ENCODE results near the gene ELOVL1.
A peak's percentile ranks its signal among the peaks of the same experiment; 100 is the strongest.

The ELOVL1 gene

DNA sequence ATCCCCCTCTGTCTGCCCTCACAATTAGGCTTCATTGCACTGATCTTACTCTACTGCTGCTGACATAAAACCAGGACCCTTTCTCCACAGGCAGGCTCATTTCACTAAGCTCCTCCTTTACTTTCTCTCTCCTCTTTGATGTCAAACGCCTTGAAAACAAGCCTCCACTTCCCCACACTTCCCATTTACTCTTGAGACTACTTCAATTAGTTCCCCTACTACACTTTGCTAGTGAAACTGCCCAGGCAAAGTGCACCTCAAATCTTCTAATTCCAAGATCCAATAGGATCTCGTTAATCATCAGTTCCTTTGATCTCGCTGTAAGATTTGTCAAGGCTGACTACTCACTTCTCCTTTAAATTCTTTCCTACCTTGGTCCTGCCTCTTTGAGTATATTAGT, 14.9 kb downstream of the ELOVL1 start:
- no peak for DNase-seq

GRCh38 chr1:43352351-43352705, 15.5 kb downstream of the ELOVL1 start:
- no peak for DNase-seq

DNA sequence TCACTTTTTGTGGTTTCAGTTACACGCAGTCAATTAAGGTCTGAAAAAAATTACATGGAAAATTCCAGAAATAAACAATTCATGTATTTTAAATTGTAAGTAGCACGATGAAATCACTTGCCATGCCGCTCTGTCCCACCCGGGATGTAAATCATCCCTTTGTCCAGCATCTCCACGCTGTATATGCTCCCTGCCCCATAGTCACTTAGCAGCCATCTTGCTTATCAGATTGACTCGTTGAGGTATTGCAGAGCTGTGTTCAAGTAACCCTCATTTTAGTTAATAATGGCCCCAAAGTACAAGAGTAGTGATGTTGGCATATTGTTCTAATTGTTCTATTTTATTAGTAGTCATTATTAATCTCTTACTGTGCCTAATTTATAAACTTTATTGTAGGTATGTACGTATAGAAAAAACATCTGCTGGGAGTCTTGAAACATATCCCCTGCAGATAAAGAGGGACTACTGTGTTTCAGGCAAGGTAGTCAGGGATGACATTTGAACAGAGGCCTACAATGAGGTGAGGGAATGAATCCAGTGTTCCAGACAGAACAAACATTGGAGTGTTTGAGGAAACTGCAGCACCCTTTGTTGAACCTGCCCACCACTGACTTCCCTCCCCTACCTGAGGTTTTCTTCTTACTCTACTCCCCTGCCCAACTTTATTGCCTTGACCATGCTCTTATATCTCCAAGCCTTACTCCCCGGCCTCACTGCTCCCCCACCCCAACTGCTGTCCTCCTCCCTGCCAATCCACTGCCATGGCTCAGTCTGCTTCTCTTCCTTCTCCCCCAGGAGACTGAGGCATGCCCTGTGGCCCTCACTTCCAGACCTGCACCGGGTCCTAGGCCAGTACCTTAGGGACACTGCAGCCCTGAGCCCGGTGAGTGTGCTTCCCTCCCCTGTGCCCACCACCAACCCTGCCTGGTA, 16.1 kb downstream of the ELOVL1 start:
- no peak for DNase-seq

GRCh38 chr1:43350976-43351375, 16.8 kb downstream of the ELOVL1 start:
- DNase-seq, result no peak

- no peak for DNase-seq
Measured at GRCh38 chr1:43349594-43350306, 18.1 kb downstream of the ELOVL1 start.

DNA sequence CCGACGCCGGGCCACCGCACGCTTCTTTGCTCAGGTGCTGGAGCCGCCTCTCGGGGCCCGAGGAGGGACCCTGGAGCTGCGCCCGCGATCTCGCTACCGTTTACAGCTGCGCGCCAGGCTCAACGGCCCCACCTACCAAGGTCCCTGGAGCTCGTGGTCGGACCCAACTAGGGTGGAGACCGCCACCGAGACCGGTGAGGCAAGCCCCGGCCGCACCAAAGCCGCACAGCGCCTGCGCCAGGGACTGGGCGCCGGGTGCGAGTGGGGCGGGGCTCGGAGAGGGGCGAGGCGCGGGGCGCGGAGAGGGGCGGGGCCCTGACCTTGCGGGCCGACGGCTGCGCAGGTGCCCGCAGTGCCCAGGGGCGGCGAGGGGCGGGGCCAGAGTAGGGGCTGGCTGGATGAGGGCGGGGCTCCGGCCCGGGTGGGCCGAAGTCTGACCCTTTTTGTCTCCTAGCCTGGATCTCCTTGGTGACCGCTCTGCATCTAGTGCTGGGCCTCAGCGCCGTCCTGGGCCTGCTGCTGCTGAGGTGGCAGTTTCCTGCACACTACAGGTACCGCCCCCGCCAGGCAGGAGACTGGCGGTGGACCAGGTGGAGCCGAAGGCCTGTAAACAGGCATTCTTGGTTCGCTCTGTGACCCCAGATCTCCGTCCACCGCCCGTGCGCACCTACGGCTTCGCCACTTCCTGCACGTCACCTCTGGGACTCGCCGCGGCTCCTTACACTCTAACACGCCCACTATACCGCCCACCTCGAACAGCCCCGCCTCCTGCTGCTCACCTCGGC, 18.8 kb downstream of the ELOVL1 start:
- DNase-seq, result no peak

GRCh38 chr1:43348343-43348808, 19.4 kb downstream of the ELOVL1 start:
- no peak for DNase-seq

DNA sequence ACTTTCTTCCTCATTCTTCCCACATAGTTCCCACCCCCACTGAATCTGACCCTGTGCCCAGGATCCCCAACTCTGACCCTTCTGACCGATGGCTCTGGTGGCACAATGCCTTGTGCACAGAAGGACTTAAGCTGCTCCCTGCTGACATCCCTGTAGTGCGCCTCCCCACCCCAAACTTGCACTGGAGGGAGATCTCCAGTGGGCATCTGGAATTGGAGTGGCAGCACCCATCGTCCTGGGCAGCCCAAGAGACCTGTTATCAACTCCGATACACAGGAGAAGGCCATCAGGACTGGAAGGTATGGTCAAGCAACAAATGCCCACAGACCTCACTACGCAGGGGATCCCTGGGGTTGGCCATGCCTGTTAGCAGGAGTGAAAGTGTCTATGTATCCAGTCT, 21.2 kb downstream of the ELOVL1 start:
- no peak for DNase-seq

DNA sequence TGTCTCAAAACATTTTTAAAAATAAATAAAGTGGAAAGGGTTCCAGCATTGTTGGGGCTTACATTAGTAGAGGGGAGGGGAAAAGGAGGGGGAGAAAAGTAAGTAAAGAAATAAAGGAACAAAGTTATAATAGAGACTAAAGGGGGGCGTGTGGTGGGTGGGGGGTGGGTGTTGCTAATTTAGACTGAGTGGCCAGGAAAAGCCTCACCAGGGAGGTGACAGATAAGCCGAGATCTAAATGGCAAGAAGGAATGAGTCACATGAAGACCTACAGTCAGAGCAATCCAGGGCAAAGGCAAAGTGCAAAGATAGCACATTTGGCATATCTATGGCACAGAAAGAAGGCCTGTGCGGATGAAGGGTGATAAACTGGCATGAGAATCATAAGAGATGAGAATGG, 22.7 kb downstream of the ELOVL1 start:
- no peak for DNase-seq

DNA sequence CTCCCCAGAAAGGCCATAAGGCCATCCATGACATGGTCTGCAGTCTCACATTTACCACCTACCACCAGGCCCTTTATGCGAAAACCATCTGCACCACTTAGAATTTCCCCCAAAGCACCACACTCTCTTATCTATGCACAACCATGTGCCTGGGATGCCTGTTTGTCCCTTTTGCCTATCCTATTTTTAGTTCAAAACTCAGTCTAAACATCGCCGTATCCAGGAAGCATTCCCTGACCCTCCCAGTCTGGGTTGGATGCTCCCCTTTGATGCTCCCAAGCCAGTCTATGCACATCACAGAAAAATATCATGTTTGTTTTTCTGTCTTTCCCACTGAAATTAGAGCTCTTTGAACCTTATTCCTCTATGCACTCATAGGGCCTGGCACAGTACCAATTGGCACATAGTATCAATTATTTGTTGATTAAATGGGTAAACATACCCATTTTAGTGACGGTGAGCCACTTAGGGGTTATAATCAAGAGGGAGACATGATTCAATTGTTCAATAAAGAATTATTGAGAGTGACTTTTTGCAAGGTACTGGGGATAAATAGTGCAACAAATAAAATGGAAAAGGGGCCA, 23.5 kb downstream of the ELOVL1 start:
- DNase-seq, result no peak

DNA sequence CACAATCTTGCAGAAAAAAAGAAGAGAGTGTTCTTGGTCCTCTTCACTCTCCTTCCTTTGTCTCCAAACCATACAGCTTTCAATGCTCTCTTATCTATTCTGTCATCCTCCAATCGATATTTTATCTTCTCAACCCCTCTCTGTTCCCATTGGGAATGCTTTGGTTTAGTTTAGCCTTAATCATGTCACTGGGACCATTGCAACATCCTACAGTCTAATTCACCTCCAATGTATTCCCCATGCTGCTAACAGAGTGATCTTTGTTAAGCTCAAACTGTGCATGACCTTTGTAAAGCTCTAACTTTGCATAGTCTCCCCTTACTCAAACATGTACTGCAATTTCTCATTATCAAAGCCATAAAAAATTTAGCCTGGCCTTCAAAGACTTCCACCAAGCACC, 27.3 kb downstream of the ELOVL1 start:
- DNase-seq, result no peak

GRCh38 chr1:43339584-43340232, 28.1 kb downstream of the ELOVL1 start:
- DNase-seq, result no peak

DNA sequence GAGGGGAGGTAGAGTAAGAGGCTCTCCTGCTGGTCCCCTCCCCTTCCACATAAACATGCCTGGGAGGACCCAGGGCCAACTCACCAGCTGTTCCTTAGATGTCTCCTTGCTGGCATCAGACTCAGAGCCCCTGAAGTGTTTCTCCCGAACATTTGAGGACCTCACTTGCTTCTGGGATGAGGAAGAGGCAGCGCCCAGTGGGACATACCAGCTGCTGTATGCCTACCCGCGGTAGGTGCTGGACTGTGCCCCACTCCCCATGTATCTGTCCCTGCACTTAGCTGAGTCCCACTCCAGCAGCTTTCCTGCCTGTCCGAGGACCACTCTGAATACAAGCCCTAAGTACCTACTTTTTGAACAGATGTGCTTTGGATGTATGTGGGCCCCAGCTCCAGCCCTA, 29.8 kb downstream of the ELOVL1 start:
- DNase-seq, result no peak

DNA sequence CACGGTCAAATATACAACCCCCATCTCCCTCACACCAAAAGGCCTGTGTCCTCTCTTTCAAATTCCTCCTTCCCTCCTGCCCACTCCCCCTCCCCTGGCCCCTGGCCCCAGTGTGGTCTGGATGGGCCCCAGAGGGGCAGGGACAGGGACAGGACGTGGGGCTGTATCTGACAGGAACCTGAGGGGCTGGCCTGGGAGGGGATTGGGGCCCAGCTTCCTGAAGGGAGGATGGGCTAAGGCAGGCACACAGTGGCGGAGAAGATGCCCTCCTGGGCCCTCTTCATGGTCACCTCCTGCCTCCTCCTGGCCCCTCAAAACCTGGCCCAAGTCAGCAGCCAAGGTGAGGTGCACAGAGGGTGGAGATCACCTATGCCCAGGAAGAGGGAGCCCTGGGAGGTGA, 30.2 kb downstream of the ELOVL1 start, which contains the start of gene MPL:
Gene MPL, plus strand, starts transcription at position 231 of the 400 bp plus-strand sequence. Its CDS starts 31 bp downstream, at position 262.
- no peak for DNase-seq

GRCh38 chr1:43334453-43335205, 33.2 kb downstream of the ELOVL1 start:
- DNase-seq, result no peak

- no peak for DNase-seq
Measured at GRCh38 chr1:43331688-43332087, 36.1 kb downstream of the ELOVL1 start.

- peak; percentile 75 for DNase-seq
Measured at GRCh38 chr1:43329995-43330751, 37.6 kb downstream of the ELOVL1 start.

GRCh38 chr1:43327549-43328292, 40.1 kb downstream of the ELOVL1 start:
- DNase-seq, result no peak

- no peak for DNase-seq
Measured at GRCh38 chr1:43325381-43325780, 42.4 kb downstream of the ELOVL1 start.

DNA sequence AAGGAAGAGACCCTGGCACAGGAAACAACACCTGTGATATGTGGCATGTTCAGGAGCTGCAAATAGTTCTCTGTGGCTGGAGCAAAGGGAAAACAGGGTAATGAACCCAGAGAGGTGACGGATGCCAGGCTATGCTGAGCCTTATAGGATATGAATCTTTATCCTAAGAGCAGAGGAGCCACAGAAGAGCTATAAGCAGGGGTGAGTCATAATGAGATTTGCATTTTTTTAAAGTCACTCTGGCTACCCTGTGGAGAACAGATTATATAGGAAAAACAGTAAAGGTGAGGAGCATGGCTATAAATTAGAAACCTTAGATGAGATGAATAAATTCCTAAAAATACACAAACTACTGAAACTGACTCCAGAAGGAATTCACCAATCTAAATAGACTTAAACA, 43.0 kb downstream of the ELOVL1 start:
- no peak for DNase-seq

Data from activated CD8-positive, alpha-beta memory T cell treated with anti-CD3 and anti-CD28 coated beads, Interleukin-2, amount 50 U/mL, for 48 hours (primary cell).